HepG2 (cell line): Measurements from ENCODE around the gene ANKRD49.

Source experiments
- CTCF ChIP-seq: sonication (generic); formaldehyde crosslinking; IDR thresholded peaks from 2 replicates; pipeline ENCODE4 v1.5.0; 2020; ENCODE audit warnings: mild to moderate bottlenecking, missing genetic modification reagents, moderate library complexity
- EP300 ChIP-seq, 3 experiments: sonication (generic) in 1 of 3; formaldehyde crosslinking in 1 of 3; IDR thresholded peaks; 2 replicates each; pipeline versions ENCODE4 v1.5.1 to v1.6.1; 2011 to 2020; ENCODE audit warnings: low read depth in 2 of 3, low read length in 2 of 3, borderline replicate concordance in 1 of 3, improper control_type of control experiment in 1 of 3, mild to moderate bottlenecking in 1 of 3, missing genetic modification reagents in 1 of 3, moderate library complexity in 1 of 3
- FOXK2 ChIP-seq: fragments of 450-650 bp; IDR thresholded peaks from 2 replicates; pipeline ENCODE4 v1.6.1; 2016
- GABPA ChIP-seq, 2 experiments: IDR thresholded peaks; 2 replicates each; pipeline ENCODE4 v1.6.1; 2011 to 2016; ENCODE audit warnings: low read depth in 2 of 2, low read length in 1 of 2, missing biosample characterization in 1 of 2, missing genetic modification characterization in 1 of 2
- MAFG ChIP-seq: sonication (generic); formaldehyde crosslinking; IDR thresholded peaks from 2 replicates; pipeline ENCODE4 v1.5.1; 2020; ENCODE audit warnings: mild to moderate bottlenecking, missing genetic modification reagents
- MYC ChIP-seq: sonication (generic); formaldehyde crosslinking; IDR thresholded peaks from 2 replicates; pipeline ENCODE4 v1.9.0; 2021; ENCODE audit warnings: missing genetic modification reagents, borderline replicate concordance
- MYNN ChIP-seq: sonication (generic); formaldehyde crosslinking; IDR thresholded peaks from 2 replicates; pipeline ENCODE4 v1.4.0; 2020; ENCODE audit warnings: mild to moderate bottlenecking, low read depth, missing genetic modification reagents
- MZF1 ChIP-seq: sonication (generic); formaldehyde crosslinking; IDR thresholded peaks from 2 replicates; pipeline ENCODE4 v1.8.1; 2023; ENCODE audit warnings: mild to moderate bottlenecking, missing genetic modification reagents, borderline replicate concordance
- NFYB ChIP-seq: sonication (generic); formaldehyde crosslinking; IDR thresholded peaks from 2 replicates; pipeline ENCODE4 v1.4.0; 2020; ENCODE audit warnings: missing genetic modification reagents
- POLR2A ChIP-seq, 2 experiments: IDR thresholded peaks; 2 replicates each; pipeline ENCODE4 v1.6.1; 2011; ENCODE audit warnings: low read depth in 2 of 2, low read length in 2 of 2, mild to moderate bottlenecking in 1 of 2, moderate library complexity in 1 of 2; ENCODE audit not compliant: insufficient read depth in 1 of 2
- STAT5B ChIP-seq: sonication (generic); formaldehyde crosslinking; IDR thresholded peaks from 2 replicates; pipeline ENCODE4 v1.4.0; 2020; ENCODE audit warnings: missing genetic modification reagents
- TAF1 ChIP-seq: sonication (generic); formaldehyde crosslinking; IDR thresholded peaks from 2 replicates; pipeline ENCODE4 v1.4.0; 2020; ENCODE audit warnings: missing genetic modification reagents
- ZNF513 ChIP-seq: sonication (generic); formaldehyde crosslinking; conservative IDR thresholded peaks from 2 replicates; pipeline ENCODE4 v1.5.0; 2020; ENCODE audit warnings: missing genetic modification reagents
- TF ChIP-seq, protein P1 (sequence below): IDR thresholded peaks from 2 replicates; pipeline ENCODE4 v1.6.1; 2016; ENCODE audit warnings: low read depth, control low read depth

DNA sequence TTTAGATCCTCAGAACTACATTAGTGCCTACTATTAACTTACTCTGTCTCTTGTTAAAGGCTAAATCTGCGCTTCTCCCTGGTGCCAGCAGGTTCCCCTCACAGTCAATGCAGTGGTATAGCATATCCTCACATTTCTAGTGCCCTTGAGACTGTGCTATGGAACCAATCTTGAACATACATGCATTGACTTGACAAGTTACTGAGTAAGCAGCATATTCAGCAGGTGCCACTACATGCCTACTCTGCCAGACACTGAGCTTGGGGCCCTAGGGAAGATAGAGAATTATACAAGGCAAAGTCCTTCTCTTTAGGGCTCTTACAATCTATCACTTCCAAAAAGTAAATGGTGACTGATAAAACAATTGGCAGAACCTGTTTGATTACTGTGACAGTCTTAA lies 53.1 kb downstream of the ANKRD49 start:
- TF ChIP-seq NFYB = no peak
- no peak for TF ChIP-seq MZF1 (CRISPR knock-in tag)
- no peak for TF ChIP-seq POLR2A (IDR thresholded peaks at IDR 0.05; ENCODE audit: insufficient read depth in 1 of 2, low read depth in 2 of 2, low read length in 2 of 2)
- no peak for TF ChIP-seq FOXK2
- no peak for TF ChIP-seq ZNF513
- TF ChIP-seq MYNN (CRISPR knock-in tag) = no peak
- no peak for TF ChIP-seq STAT5B
- TF ChIP-seq EP300 (IDR thresholded peaks at IDR 0.05; ENCODE audit: low read depth in 2 of 2, low read length in 2 of 2) = no peak
- no peak for TF ChIP-seq EP300 (CRISPR knock-in tag; IDR thresholded peaks at IDR 0.05; ENCODE audit: borderline replicate concordance)
- no peak for TF ChIP-seq CTCF (CRISPR knock-in tag)
- TF ChIP-seq TAF1 (CRISPR knock-in tag) = no peak
- TF ChIP-seq, protein P1, sequence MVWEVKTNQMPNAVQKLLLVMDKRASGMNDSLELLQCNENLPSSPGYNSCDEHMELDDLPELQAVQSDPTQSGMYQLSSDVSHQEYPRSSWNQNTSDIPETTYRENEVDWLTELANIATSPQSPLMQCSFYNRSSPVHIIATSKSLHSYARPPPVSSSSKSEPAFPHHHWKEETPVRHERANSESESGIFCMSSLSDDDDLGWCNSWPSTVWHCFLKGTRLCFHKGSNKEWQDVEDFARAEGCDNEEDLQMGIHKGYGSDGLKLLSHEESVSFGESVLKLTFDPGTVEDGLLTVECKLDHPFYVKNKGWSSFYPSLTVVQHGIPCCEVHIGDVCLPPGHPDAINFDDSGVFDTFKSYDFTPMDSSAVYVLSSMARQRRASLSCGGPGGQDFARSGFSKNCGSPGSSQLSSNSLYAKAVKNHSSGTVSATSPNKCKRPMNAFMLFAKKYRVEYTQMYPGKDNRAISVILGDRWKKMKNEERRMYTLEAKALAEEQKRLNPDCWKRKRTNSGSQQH (CRISPR knock-in tag) = no peak
- TF ChIP-seq MYC (CRISPR knock-in tag) = no peak
- TF ChIP-seq GABPA (IDR thresholded peaks at IDR 0.05; ENCODE audit: low read depth, low read length) = no peak
- TF ChIP-seq GABPA (CRISPR knock-in tag; IDR thresholded peaks at IDR 0.05; ENCODE audit: low read depth) = no peak
- TF ChIP-seq MAFG (CRISPR knock-in tag) = no peak
